Suprapubic skin (tissue), 4 donors: ENCODE results near the gene ELP1.
"Not testable (repeated sequence)": the region's sequence is repeated elsewhere in the genome, so short reads cannot be mapped to it uniquely, and the experiment has no call there.

Experiments used
- CTCF ChIP-seq, 2 donors: fragments of 200-600 bp in 1 of 2; fragments of 450-650 bp in 1 of 2; sonication (generic) in 1 of 2; IDR thresholded peaks; one replicate each; pipeline ENCODE4 v1.5.1; 2016 to 2019; ENCODE audit warnings: antibody characterized with exemption in 2 of 2, mild to moderate bottlenecking in 1 of 2, moderate library complexity in 1 of 2
- EP300 ChIP-seq: sonication (generic); formaldehyde crosslinking; IDR thresholded peaks from one replicate; pipeline ENCODE4 v1.6.1; 2017; ENCODE audit warnings: antibody characterized with exemption
- POLR2A ChIP-seq, 2 donors: fragments of 450-650 bp; IDR thresholded peaks; one replicate each; pipeline ENCODE4 v1.6.1; 2017; ENCODE audit warnings: antibody characterized with exemption in 2 of 2, mild to moderate bottlenecking in 2 of 2, moderate library complexity in 2 of 2
- POLR2AphosphoS5 ChIP-seq, 3 donors: sonication (generic); formaldehyde crosslinking; IDR thresholded peaks; one replicate each; pipeline ENCODE4 v1.6.1; 2017; ENCODE audit warnings: antibody characterized with exemption in 3 of 3

GRCh38 chr9:108899023-108899695, 34.8 kb downstream of the ELP1 start:
- not testable (repeated sequence) for TF ChIP-seq CTCF (IDR thresholded peaks at IDR 0.05); POLR2AphosphoS5 (IDR thresholded peaks at IDR 0.05); POLR2A (IDR thresholded peaks at IDR 0.05); EP300
